ENCODE results near the gene ANKRD18B.

The ANKRD18B gene

GRCh38 chr9:33476503-33476902 is 47.5 kb upstream of the ANKRD18B start:
- CTCF ChIA-PET: interaction anchor here (1.3 to 3.9 kb wide), 3 partner anchors 10 to 101 kb away, joined by 6 to 22 read pairs (median 9); no protein-coding TSS in a partner anchor
- no peaks in the 10 kb centered on the region for H3K9me3 ChIP-seq (ENCODE audit: control insufficient read depth, insufficient read depth, low read depth, low read length)
- POLR2A ChIA-PET: no interaction called here
- no peak overlapping the region for H3K27ac ChIP-seq (ENCODE audit: extremely low read depth, low read depth, low read length)
- peaks cover 1 to 10% of the 10 kb centered on the region in 2 experiments for H3K36me3 ChIP-seq (ENCODE audit: control insufficient read depth in 2 of 2, insufficient read depth in 1 of 2, low read length in 2 of 2)
- TF ChIP-seq ZBTB8A (tag by site-specific recombination; IDR thresholded peaks at IDR 0.05): no peak
- no peak overlapping the region for H3K4me3 ChIP-seq (ENCODE audit: low read depth, low read length)
- H3K4me1 ChIP-seq (ENCODE audit: control insufficient read depth, insufficient read depth, low read length): no peaks in the 10 kb centered on the region

GRCh38 chr9:33480106-33480505 is 43.9 kb upstream of the ANKRD18B start:
- ChIA-PET CTCF (interaction anchor here (0.6 to 1.4 kb wide), 6 partner anchors 9 to 145 kb away, joined by 3 to 9 read pairs (median 3); no protein-coding TSS in a partner anchor), POLR2A (no interaction called here)
- H3K36me3 ChIP-seq (ENCODE audit: control insufficient read depth in 2 of 2, insufficient read depth in 1 of 2, low read length in 2 of 2): no peaks in the 10 kb centered on the region; a peak in 1 of 3 replicates
- H3K4me1 ChIP-seq (ENCODE audit: control insufficient read depth, insufficient read depth, low read length): no peaks in the 10 kb centered on the region
- no peak for TF ChIP-seq ZBTB44 (tag by site-specific recombination; IDR thresholded peaks at IDR 0.05)
- no peak for TF ChIP-seq FEZF1 (tag by site-specific recombination; IDR thresholded peaks at IDR 0.05)
- TF ChIP-seq PATZ1 (tag by site-specific recombination; IDR thresholded peaks at IDR 0.05): no peak
- no peak for TF ChIP-seq ZNF548 (tag by site-specific recombination; IDR thresholded peaks at IDR 0.05)
- no peak for TF ChIP-seq ZNF221 (tag by site-specific recombination; IDR thresholded peaks at IDR 0.05; ENCODE audit: borderline replicate concordance)
- TF ChIP-seq ZNF280C (tag by site-specific recombination; IDR thresholded peaks at IDR 0.05): no peak
- H3K9me3 ChIP-seq (ENCODE audit: control insufficient read depth, insufficient read depth, low read depth, low read length): no peaks in the 10 kb centered on the region
- no peak overlapping the region for H3K4me3 ChIP-seq (ENCODE audit: low read depth, low read length)
- H3K27ac ChIP-seq (ENCODE audit: extremely low read depth, low read depth, low read length): no peak overlapping the region

- TF ChIP-seq PRDM10 (tag by site-specific recombination; IDR thresholded peaks at IDR 0.05) (0 out of 2 replicates have a peak, but pooled peaks have one; percentile 18), ZNF362 (tag by site-specific recombination; IDR thresholded peaks at IDR 0.05) (no peak)
- no peak overlapping the region for H3K4me3 ChIP-seq (ENCODE audit: low read depth, low read length)
- ChIA-PET POLR2A (no interaction called here), CTCF (interaction anchor here (1.4 kb wide), 1 partner anchor 14 kb away, joined by 9 read pairs; no protein-coding TSS in a partner anchor)
- no peak overlapping the region for H3K27ac ChIP-seq (ENCODE audit: extremely low read depth, low read depth, low read length)
- no peaks in the 10 kb centered on the region for H3K4me1 ChIP-seq (ENCODE audit: control insufficient read depth, insufficient read depth, low read length)
- H3K36me3 ChIP-seq (ENCODE audit: control insufficient read depth in 2 of 2, insufficient read depth in 1 of 2, low read length in 2 of 2): no peaks in the 10 kb centered on the region; a peak in 1 of 3 replicates
- H3K9me3 ChIP-seq (ENCODE audit: control insufficient read depth, insufficient read depth, low read depth, low read length): no peaks in the 10 kb centered on the region
Measured at GRCh38 chr9:33480976-33481375, 43.1 kb upstream of the ANKRD18B start.

All from HEK293 (cell line).